Neural cell (in vitro differentiated cells): ENCODE measurements around the gene GALE. TPM values are rescaled to one million over a fixed set of nuclear protein-coding genes. Genes with fewer than 3 reads are reported as not detected.

Experiments
- H2AFZ ChIP-seq: fragments of 200-600, 300-800 bp; sonication (generic), shearing (Covaris generic); 2 replicates; pipeline ENCODE4 v1.6.0; 2014; ENCODE audit warnings: low read depth, mild to moderate bottlenecking, antibody characterized with exemption, low read length, moderate library complexity
- H3F3A ChIP-seq: fragments of 200-600 bp; shearing (Covaris generic); 2 replicates; pipeline ENCODE4 v1.6.1; 2016; ENCODE audit warnings: mild to moderate bottlenecking, moderate library complexity, mixed read lengths, antibody characterized with exemption, low read length; ENCODE audit not compliant: insufficient read depth, poor library complexity, severe bottlenecking
- H3K27ac ChIP-seq: fragments of 200-600, 300-800 bp; sonication (generic), shearing (Covaris generic); 2 replicates; pipeline ENCODE4 v1.5.1; 2014; ENCODE audit warnings: mild to moderate bottlenecking, low read length, moderate library complexity
- H3K27me3 ChIP-seq: fragments of 300-800, 200-600 bp; sonication (generic), shearing (Covaris generic); 2 replicates; pipeline ENCODE4 v1.6.0; 2014; ENCODE audit warnings: mild to moderate bottlenecking, low read depth, low read length, moderate library complexity; ENCODE audit not compliant: insufficient read depth
- H3K36me3 ChIP-seq: fragments of 300-800, 200-600 bp; sonication (generic), shearing (Covaris generic); 2 replicates; pipeline ENCODE4 v1.5.1; 2014; ENCODE audit warnings: mild to moderate bottlenecking, antibody characterized with exemption, low read length, moderate library complexity; ENCODE audit not compliant: insufficient read depth
- H3K4me2 ChIP-seq: fragments of 300-800, 200-600 bp; sonication (generic), shearing (Covaris generic); 2 replicates; pipeline ENCODE4 v1.6.0; 2014; ENCODE audit warnings: mild to moderate bottlenecking, low read length
- H3K4me3 ChIP-seq: fragments of 300-800, 200-600 bp; sonication (generic), shearing (Covaris generic); 2 replicates; pipeline ENCODE4 v1.5.1; 2014; ENCODE audit warnings: mild to moderate bottlenecking, low read length, moderate library complexity
- H3K79me2 ChIP-seq: fragments of 200-600 bp; shearing (Covaris generic); replicated peaks from 2 replicates; pipeline ENCODE4 v1.6.0; 2014; ENCODE audit warnings: mild to moderate bottlenecking, low read length, moderate library complexity; ENCODE audit not compliant: insufficient read depth
- H3K9ac ChIP-seq: fragments of 300-800, 200-600 bp; sonication (generic), shearing (Covaris generic); 2 replicates; pipeline ENCODE4 v1.6.1; 2016; ENCODE audit warnings: mild to moderate bottlenecking, low read length, mixed read lengths
- H3K9me2 ChIP-seq: fragments of 200-600 bp; shearing (Covaris generic); 2 replicates; pipeline ENCODE4 v1.6.1; 2016; ENCODE audit warnings: mild to moderate bottlenecking, low read length, mixed read lengths; ENCODE audit not compliant: insufficient read depth
- H3K9me3 ChIP-seq: fragments of 200-600, 300-800 bp; sonication (generic), shearing (Covaris generic); 2 replicates; pipeline ENCODE4 v1.6.1; 2016; ENCODE audit warnings: mild to moderate bottlenecking, mixed run types, low read length, moderate library complexity, mixed read lengths
- H4K20me1 ChIP-seq: fragments of 200-600 bp; shearing (Covaris generic); 2 replicates; pipeline ENCODE4 v1.6.1; 2016; ENCODE audit warnings: mild to moderate bottlenecking, mixed run types; ENCODE audit not compliant: insufficient read depth
- CTCF ChIP-seq: fragments of 450-650 bp; IDR thresholded peaks from 2 replicates; pipeline ENCODE4 v1.5.1; 2014; ENCODE audit warnings: antibody characterized with exemption, mild to moderate bottlenecking, moderate library complexity; ENCODE audit not compliant: poor library complexity, severe bottlenecking
- EP300 ChIP-seq: fragments of 450-650 bp; conservative IDR thresholded peaks from 2 replicates; pipeline ENCODE4 v1.6.1; 2014; ENCODE audit warnings: antibody characterized with exemption, mild to moderate bottlenecking, moderate library complexity; ENCODE audit not compliant: poor library complexity, severe bottlenecking
- EZH2 ChIP-seq: fragments of 200-600, 300-800 bp; shearing (Covaris generic), sonication (generic); IDR thresholded peaks from 2 replicates; pipeline ENCODE4 v1.6.1; 2014; ENCODE audit warnings: antibody characterized with exemption, low read length, borderline replicate concordance, mild to moderate bottlenecking; ENCODE audit not compliant: insufficient read depth, poor library complexity, severe bottlenecking
- MXI1 ChIP-seq: fragments of 450-650 bp; conservative IDR thresholded peaks from 2 replicates; pipeline ENCODE4 v1.6.1; 2014; ENCODE audit warnings: antibody characterized with exemption, mild to moderate bottlenecking; ENCODE audit not compliant: poor library complexity, severe bottlenecking
- POLR2AphosphoS5 ChIP-seq: IDR thresholded peaks from 2 replicates; pipeline ENCODE4 v1.6.1; 2012
- RAD21 ChIP-seq: fragments of 450-650 bp; conservative IDR thresholded peaks from 2 replicates; pipeline ENCODE4 v1.6.1; 2014; ENCODE audit warnings: antibody characterized with exemption, mild to moderate bottlenecking, moderate library complexity
- REST ChIP-seq: IDR thresholded peaks from 2 replicates; pipeline ENCODE4 v1.6.1; 2012; ENCODE audit warnings: borderline replicate concordance
- SMC3 ChIP-seq: fragments of 450-650 bp; conservative IDR thresholded peaks from 2 replicates; pipeline ENCODE4 v1.6.1; 2014; ENCODE audit warnings: antibody characterized with exemption, mild to moderate bottlenecking, moderate library complexity; ENCODE audit not compliant: poor library complexity
- TAF1 ChIP-seq: IDR thresholded peaks from 2 replicates; pipeline ENCODE4 v1.6.1; 2012; ENCODE audit warnings: low read depth
- polyA plus RNA-seq: library from polyadenylated mRNA; depleted of rRNA; stranded (reverse); fragments of >200 nt; gene quantifications from 2 replicates; pipeline ENCODE4 v1.2.3, GENCODE V29; 2014

GALE gene
- polyA plus RNA-seq, 1 donor from 2014 or later, result 109 TPM

GRCh38 chr1:23798662-23799142, 1.9 kb downstream of the GALE start:
- Histone ChIP-seq H3K27me3 (no peaks in the 10 kb centered on the region), H3F3A (no peaks in the 10 kb centered on the region), H3K9me2 (no peaks in the 10 kb centered on the region), H3K4me3 (no peak overlapping the region), H2AFZ (no peak overlapping the region), H3K9ac (no peak overlapping the region), H3K79me2 (no peaks in the 10 kb centered on the region), H3K27ac (no peak overlapping the region), H3K36me3 (peaks cover 4% of the 10 kb centered on the region), H3K4me2 (no peak overlapping the region), H3K9me3 (no peaks in the 10 kb centered on the region), H4K20me1 (no peaks in the 10 kb centered on the region)
- no peak for TF ChIP-seq RAD21
- TF ChIP-seq MXI1, result no peak
- no peak for TF ChIP-seq TAF1
- TF ChIP-seq SMC3, result no peak
- TF ChIP-seq CTCF, result no peak
- TF ChIP-seq POLR2AphosphoS5, result no peak
- no peak for TF ChIP-seq REST
- TF ChIP-seq EP300, result no peak
- TF ChIP-seq EZH2, result no peak

- H4K20me1 ChIP-seq, result no peaks in the 10 kb centered on the region
- H3K36me3 ChIP-seq, result peaks cover 4% of the 10 kb centered on the region
- H3K9ac ChIP-seq, result no peak overlapping the region
- no peaks in the 10 kb centered on the region for H3K27me3 ChIP-seq
- H3K79me2 ChIP-seq, result peaks cover 2% of the 10 kb centered on the region
- no peaks in the 10 kb centered on the region for H3F3A ChIP-seq
- H3K9me3 ChIP-seq, result no peaks in the 10 kb centered on the region
- no peak overlapping the region for H3K4me2 ChIP-seq
- H3K4me3 ChIP-seq, result no peak overlapping the region
- H2AFZ ChIP-seq, result no peak overlapping the region
- H3K9me2 ChIP-seq, result no peaks in the 10 kb centered on the region
- TF ChIP-seq RAD21, result no peak
- no peak for TF ChIP-seq REST
- no peak for TF ChIP-seq EP300
- TF ChIP-seq SMC3, result no peak
- TF ChIP-seq POLR2AphosphoS5, result no peak
- no peak for TF ChIP-seq MXI1
- no peak for TF ChIP-seq TAF1
- no peak for TF ChIP-seq CTCF
- TF ChIP-seq EZH2, result no peak
- no peak overlapping the region for H3K27ac ChIP-seq
These were observed 2.8 kb downstream of the GALE start for GRCh38 chr1:23797478-23798448.
